HG03139 (cell line): Measurements from ENCODE around the gene GLP1R.

Source experiments
- ATAC-seq: cut with Tn5 transposase; IDR thresholded peaks from one replicate; pipeline ENCODE4 v1.9.1; 2021; ENCODE audit not compliant: unreplicated experiment

Gene GLP1R

GRCh38 chr6:39043776-39044175 lies 4.8 kb upstream of the GLP1R start:
- no peak for ATAC-seq

GRCh38 chr6:39044181-39044580 lies 4.4 kb upstream of the GLP1R start:
- ATAC-seq: no peak

- no peak for ATAC-seq
These were observed 900 bp upstream of the GLP1R start for GRCh38 chr6:39047434-39048327.

GRCh38 chr6:39049575-39050283 lies 1.1 kb downstream of the GLP1R start:
- ATAC-seq: no peak

- no peak for ATAC-seq
These were observed 2.0 kb downstream of the GLP1R start for GRCh38 chr6:39050453-39051112.

GRCh38 chr6:39051399-39052122 lies 3.0 kb downstream of the GLP1R start:
- no peak for ATAC-seq

- no peak for ATAC-seq
These were observed 4.5 kb downstream of the GLP1R start for GRCh38 chr6:39053016-39053624.

- no peak for ATAC-seq
These were observed 5.4 kb downstream of the GLP1R start for GRCh38 chr6:39053854-39054576.

- ATAC-seq: no peak
These were observed 6.1 kb downstream of the GLP1R start for GRCh38 chr6:39054577-39055142.

GRCh38 chr6:39055661-39056060 lies 7.1 kb downstream of the GLP1R start:
- no peak for ATAC-seq

GRCh38 chr6:39056191-39056590 lies 7.6 kb downstream of the GLP1R start:
- no peak for ATAC-seq

GRCh38 chr6:39056681-39057080 lies 8.1 kb downstream of the GLP1R start:
- no peak for ATAC-seq

GRCh38 chr6:39057251-39058155 lies 8.9 kb downstream of the GLP1R start:
- ATAC-seq: no peak

- ATAC-seq: no peak
These were observed 10.0 kb downstream of the GLP1R start for GRCh38 chr6:39058471-39059147.

GRCh38 chr6:39059496-39060310 lies 11.1 kb downstream of the GLP1R start:
- no peak for ATAC-seq

- ATAC-seq: no peak
These were observed 12.0 kb downstream of the GLP1R start for GRCh38 chr6:39060467-39061160.

- ATAC-seq: no peak
These were observed 12.6 kb downstream of the GLP1R start for GRCh38 chr6:39061182-39061581.
